Endothelial cell of umbilical vein (primary cell): ENCODE measurements around the gene KCNMA1. TPM values are rescaled to one million over a fixed set of nuclear protein-coding genes. Genes with fewer than 3 reads are reported as not detected.
A peak's percentile ranks its signal among the peaks of the same experiment; 100 is the strongest.

Experiments
- BruUV-seq: library from RNA; stranded (reverse); fragments of 400-500 nt; replicated peaks from 2 replicates; lab custom pipeline; 2021; lab: Mats Ljungman, UMichigan
- CTCF ChIA-PET: fragments of 300-600, 350-600 bp; sonication (Branson Sonifier 250); formaldehyde crosslinking; loops from one replicate; lab custom pipeline; 2021; ENCODE audit warnings: antibody characterized with exemption, inconsistent platforms; lab: Charles Lee
- POLR2A ChIA-PET: fragments of 300-600, 350-600 bp; sonication (Branson Sonifier 250); formaldehyde crosslinking; loops from one replicate; lab custom pipeline; 2021; ENCODE audit warnings: antibody characterized with exemption, inconsistent platforms; lab: Charles Lee
- DNase-seq: peaks from one replicate; pipeline ENCODE4 v3.0.0-alpha.2; 2011; ENCODE audit warnings: low read depth, low spot score
- FAIRE-seq: peaks from 2 replicates; lab custom pipeline; 2011; peaks lifted over from hg19 to GRCh38; lab: Jason Lieb, UNC
- H2AFZ ChIP-seq: 2 replicates; pipeline ENCODE4 v1.6.0; 2012; ENCODE audit warnings: low read depth, low read length, control low read depth, inconsistent platforms
- H3K27ac ChIP-seq: 2 replicates; pipeline ENCODE4 v1.5.1; 2011; ENCODE audit warnings: low read depth, mild to moderate bottlenecking, control low read depth, low read length, moderate library complexity; ENCODE audit not compliant: insufficient read depth
- H3K27me3 ChIP-seq, 2 experiments: 2 replicates each; pipeline versions ENCODE4 v1.6.0 to v1.6.1; 2011; ENCODE audit warnings: low read length in 2 of 2, mixed read lengths in 1 of 2; ENCODE audit not compliant: control insufficient read depth in 2 of 2, insufficient read depth in 2 of 2
- H3K36me3 ChIP-seq, 2 experiments: 2 replicates in 1 of 2; 3 replicates in 1 of 2; pipeline ENCODE4 v1.5.1; 2011; ENCODE audit warnings: low read length in 2 of 2, mild to moderate bottlenecking in 1 of 2, moderate library complexity in 1 of 2; ENCODE audit not compliant: control insufficient read depth in 2 of 2, insufficient read depth in 2 of 2; ENCODE audit errors: extremely low read depth in 1 of 2
- H3K4me1 ChIP-seq: 3 replicates; pipeline ENCODE4 v1.5.1; 2011; ENCODE audit warnings: mild to moderate bottlenecking, low read length; ENCODE audit not compliant: control insufficient read depth, insufficient read depth; ENCODE audit errors: extremely low read depth
- H3K4me2 ChIP-seq: 2 replicates; pipeline ENCODE4 v1.6.1; 2011; ENCODE audit warnings: low read length, control low read depth, mixed read lengths; ENCODE audit not compliant: insufficient read depth
- H3K4me3 ChIP-seq, 3 experiments: fragments of 200-600 bp in 1 of 3; sonication (generic), shearing (Covaris generic) in 1 of 3; replicated peaks in 1 of 3; 2 replicates each; pipeline ENCODE4 v1.5.1; 2011 to 2016; ENCODE audit warnings: control low read depth in 3 of 3, low read length in 3 of 3, mild to moderate bottlenecking in 2 of 3, inconsistent platforms in 1 of 3, low read depth in 1 of 3, moderate library complexity in 1 of 3; ENCODE audit not compliant: insufficient read depth in 1 of 3
- H3K79me2 ChIP-seq: 2 replicates; pipeline ENCODE4 v1.6.0; 2012; ENCODE audit warnings: low read length, inconsistent platforms; ENCODE audit not compliant: control insufficient read depth, insufficient read depth
- H3K9ac ChIP-seq: replicated peaks from 2 replicates; pipeline ENCODE3; 2011; ENCODE audit warnings: low read length, control low read depth; ENCODE audit not compliant: insufficient read depth; ENCODE audit errors: extremely low read depth
- H3K9me1 ChIP-seq: replicated peaks from 3 replicates; pipeline ENCODE4 v1.6.0; 2011; ENCODE audit warnings: mild to moderate bottlenecking, low read length; ENCODE audit not compliant: control insufficient read depth, insufficient read depth; ENCODE audit errors: extremely low read depth
- H3K9me3 ChIP-seq: replicated peaks from 2 replicates; pipeline ENCODE4 v1.5.1; 2012; ENCODE audit warnings: low read length, inconsistent platforms; ENCODE audit not compliant: control insufficient read depth, insufficient read depth
- H4K20me1 ChIP-seq: replicated peaks from 2 replicates; pipeline ENCODE3; 2011; ENCODE audit warnings: mild to moderate bottlenecking, low read length; ENCODE audit not compliant: control insufficient read depth, insufficient read depth; ENCODE audit errors: extremely low read depth
- CTCF ChIP-seq, 2 donors: IDR thresholded peaks; 1 replicate in 1 of 2; 2 replicates in 1 of 2; pipeline ENCODE4 v1.5.1; 2011; ENCODE audit warnings: low read length in 2 of 2, mild to moderate bottlenecking in 2 of 2, moderate library complexity in 2 of 2, control low read depth in 1 of 2, inconsistent platforms in 1 of 2, low read depth in 1 of 2; ENCODE audit not compliant: insufficient read depth in 1 of 2; ENCODE audit errors: extremely low read depth in 1 of 2
- EZH2 ChIP-seq: IDR thresholded peaks from 2 replicates; pipeline ENCODE4 v1.6.1; 2012; ENCODE audit warnings: borderline replicate concordance, low read depth, mild to moderate bottlenecking, moderate library complexity, low read length, inconsistent platforms; ENCODE audit not compliant: severe bottlenecking
- FOS ChIP-seq: IDR thresholded peaks from 2 replicates; pipeline ENCODE4 v1.6.1; 2011; ENCODE audit warnings: mild to moderate bottlenecking, low read length, moderate library complexity, borderline replicate concordance; ENCODE audit not compliant: insufficient read depth
- GATA2 ChIP-seq: IDR thresholded peaks from 2 replicates; pipeline ENCODE4 v1.7.0; 2011; ENCODE audit warnings: low read depth, mild to moderate bottlenecking, moderate library complexity, mixed read lengths, low read length; ENCODE audit not compliant: insufficient read length, insufficient read depth
- JUN ChIP-seq: IDR thresholded peaks from 2 replicates; pipeline ENCODE4 v1.6.1; 2011; ENCODE audit warnings: borderline replicate concordance, low read depth; ENCODE audit not compliant: insufficient read length, insufficient read depth
- MAX ChIP-seq: IDR thresholded peaks from 2 replicates; pipeline ENCODE4 v1.6.1; 2011; ENCODE audit not compliant: insufficient read depth, insufficient read length
- MYC ChIP-seq: IDR thresholded peaks from one replicate; pipeline ENCODE4 v1.6.1; 2011; ENCODE audit warnings: mild to moderate bottlenecking, low read depth, low read length
- POLR2A ChIP-seq: IDR thresholded peaks from 2 replicates; pipeline ENCODE4 v1.6.1; 2012; ENCODE audit warnings: low read depth, mild to moderate bottlenecking, control low read depth, low read length
- POLR2AphosphoS5 ChIP-seq: IDR thresholded peaks from 2 replicates; pipeline ENCODE4 v1.6.1; 2012; ENCODE audit warnings: low read depth, mild to moderate bottlenecking, control low read depth, low read length, moderate library complexity; ENCODE audit not compliant: insufficient read depth
- dilution Hi-C: fragments of 300-500 bp; cut with MboI; formaldehyde crosslinking; loops from one replicate; pipeline ENCODE4 v1.15.0; 2019; ENCODE audit warnings: low sequenced_read_pairs; ENCODE audit not compliant: extremely low pct_ligation_motif_present
- intact Hi-C: fragments of 100-400 bp; cut with micrococcal nuclease; formaldehyde crosslinking; loops from one replicate; pipeline ENCODE4 v1.10.0; 2022
- polyA plus RNA-seq, 4 experiments: library from polyadenylated mRNA; depleted of rRNA in 3 of 4; stranded (reverse) in 3 of 4; unstranded in 1 of 4; fragments of >200 nt; gene quantifications; 2 replicates each; pipeline versions ENCODE4 v1.2.1 to v1.2.3, GENCODE V29; 2011 to 2012; ENCODE audit warnings: missing spikeins in 1 of 4
- total RNA-seq: library from RNA; stranded (reverse); gene quantifications from 2 replicates; pipeline ENCODE4 v1.2.3, GENCODE V29; 2021

Gene KCNMA1
- total and polyA plus RNA-seq, 2 donors (not counting 3 experiments of a cell fraction or from before 2014, with no cell fraction given): 0.10 to 0.82 TPM

GRCh38 chr10:77300682-77301302, 336.8 kb downstream of the KCNMA1 start:
- Histone ChIP-seq H3K27ac (no peak overlapping the region), H4K20me1 (no peaks in the 10 kb centered on the region), H2AFZ (no peak overlapping the region), H3K9me1 (no peaks in the 10 kb centered on the region), H3K9ac (no peak overlapping the region), H3K4me1 (no peaks in the 10 kb centered on the region), H3K79me2 (no peaks in the 10 kb centered on the region), H3K9me3 (no peaks in the 10 kb centered on the region), H3K4me2 (no peak overlapping the region), H3K36me3 (no peaks in the 10 kb centered on the region), H3K4me3 (no peak overlapping the region), H3K27me3 (no peaks in the 10 kb centered on the region)
- DNase-seq (peak; percentile 3), FAIRE-seq (no peak)
- TF ChIP-seq GATA2: no peak
- no peak for TF ChIP-seq EZH2
- TF ChIP-seq POLR2AphosphoS5: no peak
- TF ChIP-seq POLR2A: no peak
- TF ChIP-seq MAX: no peak
- TF ChIP-seq JUN: no peak
- TF ChIP-seq CTCF (IDR thresholded peaks at IDR 0.05; ENCODE audit: extremely low read depth in 1 of 2, insufficient read depth in 1 of 2, low read depth in 1 of 2, low read length in 2 of 2): no peak
- no peak for TF ChIP-seq MYC
- no peak for TF ChIP-seq FOS
- dilution Hi-C loops: no loop called here
- POLR2A ChIA-PET: no interaction called here
- no TSS peak for BruUV-seq
- CTCF ChIA-PET: interaction anchor here (0.7 kb wide), 1 partner anchor 23 kb away, joined by 3 read pairs; no protein-coding TSS in a partner anchor
- intact Hi-C loops: no loop called here
